Measurements from ENCODE around the gene OBSCN.
A peak's percentile ranks its signal among the peaks of the same experiment; 100 is the strongest.

Gene OBSCN

DNA sequence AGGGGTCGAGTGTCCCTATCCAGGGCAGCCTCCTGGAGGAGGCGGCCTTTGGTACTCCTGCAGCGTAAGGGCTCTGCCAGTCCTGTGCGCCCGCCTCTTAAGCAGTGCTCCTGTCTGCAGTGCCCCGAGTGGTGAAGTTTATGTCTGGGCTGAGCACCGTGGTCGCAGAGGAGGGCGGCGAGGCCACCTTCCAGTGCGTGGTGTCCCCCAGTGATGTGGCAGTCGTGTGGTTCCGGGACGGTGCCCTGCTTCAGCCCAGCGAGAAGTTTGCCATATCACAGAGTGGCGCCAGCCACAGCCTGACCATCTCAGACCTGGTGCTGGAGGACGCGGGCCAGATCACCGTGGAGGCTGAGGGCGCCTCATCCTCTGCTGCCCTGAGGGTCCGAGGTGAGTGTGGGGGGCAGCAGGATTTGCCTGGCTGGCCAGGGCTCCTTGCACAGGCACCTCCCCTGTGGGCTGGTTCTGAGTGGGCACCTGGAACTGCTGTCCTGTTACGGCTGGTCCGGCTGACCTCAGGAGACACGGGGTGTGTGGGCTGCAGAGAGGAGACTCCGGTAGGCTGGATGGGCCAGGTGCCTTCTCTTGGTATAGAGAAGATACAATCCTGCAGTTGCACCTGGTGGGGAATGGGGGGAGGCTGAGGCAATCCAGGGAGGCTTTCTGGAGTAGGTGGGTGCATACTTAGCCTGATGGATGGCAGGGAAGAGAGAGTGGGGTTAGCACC lies 66.8 kb downstream of the OBSCN start:
- TF ChIP-seq, protein P1, sequence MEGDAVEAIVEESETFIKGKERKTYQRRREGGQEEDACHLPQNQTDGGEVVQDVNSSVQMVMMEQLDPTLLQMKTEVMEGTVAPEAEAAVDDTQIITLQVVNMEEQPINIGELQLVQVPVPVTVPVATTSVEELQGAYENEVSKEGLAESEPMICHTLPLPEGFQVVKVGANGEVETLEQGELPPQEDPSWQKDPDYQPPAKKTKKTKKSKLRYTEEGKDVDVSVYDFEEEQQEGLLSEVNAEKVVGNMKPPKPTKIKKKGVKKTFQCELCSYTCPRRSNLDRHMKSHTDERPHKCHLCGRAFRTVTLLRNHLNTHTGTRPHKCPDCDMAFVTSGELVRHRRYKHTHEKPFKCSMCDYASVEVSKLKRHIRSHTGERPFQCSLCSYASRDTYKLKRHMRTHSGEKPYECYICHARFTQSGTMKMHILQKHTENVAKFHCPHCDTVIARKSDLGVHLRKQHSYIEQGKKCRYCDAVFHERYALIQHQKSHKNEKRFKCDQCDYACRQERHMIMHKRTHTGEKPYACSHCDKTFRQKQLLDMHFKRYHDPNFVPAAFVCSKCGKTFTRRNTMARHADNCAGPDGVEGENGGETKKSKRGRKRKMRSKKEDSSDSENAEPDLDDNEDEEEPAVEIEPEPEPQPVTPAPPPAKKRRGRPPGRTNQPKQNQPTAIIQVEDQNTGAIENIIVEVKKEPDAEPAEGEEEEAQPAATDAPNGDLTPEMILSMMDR (IDR thresholded peaks at IDR 0.05; ENCODE audit: low read depth, low read length), result no peak
- no peak for DNase-seq (ENCODE audit: extremely low read depth, low read depth)

DNA sequence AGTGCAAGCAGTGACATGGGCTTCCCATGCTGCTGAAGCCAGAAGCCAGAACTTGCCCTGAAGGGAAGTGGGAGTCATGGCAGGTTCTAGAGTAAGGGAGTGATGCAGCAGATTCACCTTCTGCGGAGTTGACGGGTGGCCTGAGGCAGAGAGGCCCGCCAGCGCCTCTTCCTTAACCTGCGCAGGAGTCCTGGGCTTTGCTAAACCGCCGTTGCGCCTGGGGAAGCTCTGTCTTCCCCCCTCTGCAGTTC lies 67.3 kb downstream of the OBSCN start:
- no peak for DNase-seq (ENCODE audit: extremely low read depth, low read depth)
- TF ChIP-seq, protein P1 (IDR thresholded peaks at IDR 0.05; ENCODE audit: low read depth, low read length), result no peak

DNA sequence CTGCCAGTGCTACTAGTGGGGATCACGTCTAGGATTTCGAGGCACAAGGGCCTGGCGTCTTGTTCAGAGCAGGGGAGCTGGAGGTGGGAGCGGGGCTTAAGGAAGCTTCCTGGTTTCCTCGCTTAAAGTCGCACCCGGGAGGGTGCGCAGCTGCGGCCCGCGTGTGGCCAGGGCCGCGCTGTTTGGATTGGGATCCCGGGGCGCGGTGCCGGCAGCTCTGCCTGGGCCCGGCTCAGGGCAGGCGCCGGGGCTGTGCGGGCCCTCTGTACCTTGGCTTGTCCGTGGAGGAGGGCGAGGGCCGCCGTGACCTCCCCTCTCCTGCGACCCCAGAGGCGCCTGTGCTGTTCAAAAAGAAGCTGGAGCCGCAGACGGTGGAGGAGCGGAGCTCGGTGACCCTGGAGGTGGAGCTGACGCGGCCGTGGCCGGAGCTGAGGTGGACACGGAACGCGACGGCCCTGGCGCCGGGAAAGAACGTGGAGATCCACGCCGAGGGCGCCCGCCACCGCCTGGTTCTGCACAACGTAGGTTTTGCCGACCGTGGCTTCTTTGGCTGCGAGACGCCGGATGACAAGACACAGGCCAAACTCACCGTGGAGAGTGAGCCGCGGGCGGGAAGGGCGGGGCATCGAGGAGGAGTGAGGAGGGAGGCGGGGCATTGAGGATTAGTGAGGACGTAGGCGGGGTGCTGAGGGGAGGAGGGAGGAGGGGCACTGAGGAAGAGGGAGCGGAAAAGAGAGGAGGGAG lies 67.8 kb downstream of the OBSCN start:
- DNase-seq (ENCODE audit: extremely low read depth, low read depth), result peak; percentile 53
- TF ChIP-seq, protein P1 (IDR thresholded peaks at IDR 0.05; ENCODE audit: low read depth, low read length), result no peak; the same call in 1 of the 2 replicates

DNA sequence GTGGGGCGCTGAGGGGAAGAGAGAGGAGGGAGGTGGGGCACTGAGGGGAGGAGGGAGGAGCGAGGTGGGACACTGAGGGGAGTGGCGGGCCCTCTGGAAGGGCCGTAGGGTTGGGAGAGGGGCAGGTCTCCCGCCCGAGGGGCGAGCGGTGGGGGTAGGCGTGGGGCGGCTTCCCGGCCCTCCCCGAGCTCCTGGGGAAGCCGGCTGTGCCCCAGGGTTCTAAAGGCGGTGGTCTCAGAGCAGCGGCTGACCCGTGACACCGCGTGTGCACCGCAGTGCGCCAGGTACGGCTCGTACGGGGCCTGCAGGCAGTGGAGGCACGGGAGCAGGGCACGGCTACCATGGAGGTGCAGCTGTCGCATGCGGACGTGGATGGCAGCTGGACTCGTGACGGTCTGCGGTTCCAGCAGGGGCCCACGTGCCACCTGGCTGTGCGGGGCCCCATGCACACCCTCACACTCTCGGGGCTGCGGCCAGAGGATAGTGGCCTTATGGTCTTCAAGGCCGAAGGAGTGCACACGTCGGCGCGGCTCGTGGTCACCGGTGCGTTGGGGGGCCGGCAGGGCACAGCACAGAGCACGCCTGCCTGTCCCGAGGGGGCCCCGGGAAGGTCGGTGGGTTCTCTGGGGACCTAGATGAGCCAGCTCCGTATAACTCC lies 68.5 kb downstream of the OBSCN start:
- DNase-seq (ENCODE audit: extremely low read depth, low read depth), result no peak
- TF ChIP-seq, protein P1 (IDR thresholded peaks at IDR 0.05; ENCODE audit: low read depth, low read length), result no peak

DNA sequence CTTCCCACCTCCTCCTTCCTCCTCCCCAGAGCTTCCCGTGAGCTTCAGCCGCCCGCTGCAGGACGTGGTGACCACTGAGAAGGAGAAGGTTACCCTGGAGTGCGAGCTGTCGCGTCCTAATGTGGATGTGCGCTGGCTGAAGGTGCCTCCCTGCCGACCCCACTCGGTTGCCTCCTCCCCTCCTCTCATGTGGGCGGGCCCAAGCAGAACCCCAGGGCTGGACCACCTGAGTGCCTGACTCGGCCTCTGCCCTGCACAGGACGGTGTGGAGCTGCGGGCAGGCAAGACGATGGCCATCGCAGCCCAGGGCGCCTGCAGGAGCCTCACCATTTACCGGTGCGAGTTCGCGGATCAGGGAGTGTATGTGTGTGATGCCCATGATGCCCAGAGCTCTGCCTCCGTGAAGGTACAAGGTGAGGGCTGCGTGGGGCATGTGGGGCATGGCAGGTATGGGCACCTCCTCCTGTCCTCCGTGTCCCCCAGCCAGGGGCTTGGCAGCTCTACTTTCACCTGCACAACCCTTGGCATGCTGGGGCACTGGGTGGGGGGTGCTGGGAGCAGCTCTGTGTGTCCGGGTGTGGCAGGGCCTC lies 69.2 kb downstream of the OBSCN start:
- TF ChIP-seq, protein P1 (IDR thresholded peaks at IDR 0.05; ENCODE audit: low read depth, low read length), result no peak
- DNase-seq (ENCODE audit: extremely low read depth, low read depth), result no peak

DNA sequence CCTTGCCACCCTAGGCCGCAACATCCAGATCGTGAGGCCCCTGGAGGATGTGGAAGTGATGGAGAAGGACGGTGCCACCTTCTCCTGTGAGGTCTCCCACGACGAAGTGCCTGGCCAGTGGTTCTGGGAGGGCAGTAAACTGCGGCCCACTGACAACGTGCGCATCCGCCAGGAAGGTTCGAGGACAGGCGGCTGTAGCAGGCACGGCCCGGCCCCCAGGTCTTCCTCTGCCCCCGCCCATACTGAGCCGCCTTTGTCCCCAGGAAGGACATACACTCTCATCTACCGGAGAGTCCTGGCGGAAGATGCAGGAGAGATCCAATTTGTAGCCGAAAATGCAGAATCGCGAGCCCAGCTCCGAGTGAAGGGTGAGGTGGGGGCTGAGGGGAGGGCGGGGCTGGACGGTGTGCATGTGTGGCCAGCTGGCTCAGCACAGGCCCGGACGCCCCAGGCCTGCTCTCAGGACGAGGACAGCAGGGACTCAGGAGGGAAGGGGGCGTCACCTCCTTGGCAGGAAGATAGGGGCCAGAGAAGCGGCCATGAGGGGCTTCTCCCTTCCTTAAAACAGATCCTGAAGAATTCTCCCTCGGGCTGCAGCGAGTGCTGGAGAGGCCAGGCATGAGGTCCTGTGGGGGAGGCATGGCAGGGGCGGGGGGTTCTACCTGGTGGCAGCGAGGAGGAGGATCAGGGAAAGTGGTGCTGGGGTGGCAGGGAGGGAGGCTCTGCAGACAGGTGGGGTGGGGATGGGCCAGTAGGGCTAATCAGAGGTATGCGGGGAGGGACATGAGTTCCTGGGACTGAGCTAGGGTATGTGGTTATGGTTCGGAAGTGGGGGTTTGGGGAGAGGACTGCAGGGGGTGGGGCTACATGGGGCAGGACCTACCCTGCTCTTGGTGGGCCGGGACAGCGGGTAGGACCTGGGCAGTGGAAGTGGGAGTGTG lies 69.9 kb downstream of the OBSCN start:
- no peak for DNase-seq (ENCODE audit: extremely low read depth, low read depth)
- TF ChIP-seq, protein P1 (IDR thresholded peaks at IDR 0.05; ENCODE audit: low read depth, low read length), result no peak
